ENCODE data around the gene MAP3K1.

DNA sequence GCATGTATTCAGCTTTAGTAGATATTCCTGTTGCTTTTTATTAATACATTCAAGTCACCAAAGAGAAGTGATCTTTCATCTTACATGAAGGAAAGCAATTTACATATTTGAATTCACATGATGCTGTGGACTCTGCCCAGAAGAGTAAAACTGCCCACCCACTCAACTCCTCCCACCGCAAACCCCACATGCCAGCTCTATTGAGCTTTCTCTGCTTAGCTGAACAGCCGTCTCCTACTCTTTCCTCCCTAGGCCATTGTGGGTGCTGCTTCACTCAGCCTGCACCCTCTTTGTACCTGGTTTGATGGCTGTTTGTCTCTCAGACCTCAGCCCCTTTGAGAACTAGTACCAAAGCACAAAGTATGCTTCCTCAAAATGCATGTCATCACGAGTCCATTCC, 48.4 kb upstream of the MAP3K1 start:
- TF ChIP-seq CTCF (IDR thresholded peaks at IDR 0.05) (no peak), ZFX (IDR thresholded peaks at IDR 0.05; ENCODE audit: borderline replicate concordance) (no peak)
